ENCODE data around the gene CXCR4.
A peak's percentile ranks its signal among the peaks of the same experiment; 100 is the strongest.

CXCR4 gene

GRCh38 chr2:136131961-136132824 is 14.2 kb upstream of the CXCR4 start:
- peak; percentile 28 to 47 (median 43) for DNase-seq (ENCODE audit: low read depth in 2 of 3, low spot score in 1 of 3)

GRCh38 chr2:136131484-136131960 is 13.6 kb upstream of the CXCR4 start:
- no peak for DNase-seq (ENCODE audit: low read depth in 2 of 3, low spot score in 1 of 3)

GRCh38 chr2:136130511-136130910 is 12.6 kb upstream of the CXCR4 start:
- DNase-seq (ENCODE audit: low read depth in 2 of 3, low spot score in 1 of 3): no peak

- no peak for DNase-seq (ENCODE audit: low read depth in 2 of 3, low spot score in 1 of 3)
Measured at GRCh38 chr2:136130045-136130444, 12.1 kb upstream of the CXCR4 start.

GRCh38 chr2:136129601-136130000 is 11.7 kb upstream of the CXCR4 start:
- no peak for DNase-seq (ENCODE audit: low read depth in 2 of 3, low spot score in 1 of 3)

GRCh38 chr2:136128905-136129304 is 11.0 kb upstream of the CXCR4 start:
- no peak for DNase-seq (ENCODE audit: low read depth in 2 of 3, low spot score in 1 of 3)

- no peak for DNase-seq (ENCODE audit: low read depth in 2 of 3, low spot score in 1 of 3)
Measured at GRCh38 chr2:136128366-136128765, 10.4 kb upstream of the CXCR4 start.

GRCh38 chr2:136127356-136127755 is 9.4 kb upstream of the CXCR4 start:
- no peak for DNase-seq (ENCODE audit: low read depth in 2 of 3, low spot score in 1 of 3)

GRCh38 chr2:136126421-136126926 is 8.5 kb upstream of the CXCR4 start:
- DNase-seq (ENCODE audit: low read depth in 2 of 3, low spot score in 1 of 3): no peak

- no peak for DNase-seq (ENCODE audit: low read depth in 2 of 3, low spot score in 1 of 3)
Measured at GRCh38 chr2:136126021-136126420, 8.1 kb upstream of the CXCR4 start.

- DNase-seq (ENCODE audit: low read depth in 2 of 3, low spot score in 1 of 3): no peak
Measured at GRCh38 chr2:136125236-136125635, 7.3 kb upstream of the CXCR4 start.

- no peak for DNase-seq (ENCODE audit: low read depth in 2 of 3, low spot score in 1 of 3)
Measured at GRCh38 chr2:136124805-136125204, 6.9 kb upstream of the CXCR4 start.

GRCh38 chr2:136122661-136123060 is 4.7 kb upstream of the CXCR4 start:
- DNase-seq (ENCODE audit: low read depth in 2 of 3, low spot score in 1 of 3): no peak

- no peak for DNase-seq (ENCODE audit: low read depth in 2 of 3, low spot score in 1 of 3)
Measured at GRCh38 chr2:136121204-136121910, 3.4 kb upstream of the CXCR4 start.

GRCh38 chr2:136119717-136120675 is 2.0 kb upstream of the CXCR4 start:
- no peak for DNase-seq (ENCODE audit: low read depth in 2 of 3, low spot score in 1 of 3)

GRCh38 chr2:136118819-136119716 is 1.1 kb upstream of the CXCR4 start:
- DNase-seq (ENCODE audit: low read depth in 2 of 3, low spot score in 1 of 3): peak; percentile 36 to 66 (median 65)

GRCh38 chr2:136117391-136117841 is 533 bp downstream of the CXCR4 start:
- peak in 1 of 3 donors; percentile 48 for DNase-seq (ENCODE audit: low read depth in 2 of 3, low spot score in 1 of 3)

GRCh38 chr2:136116813-136117390 is 1.0 kb downstream of the CXCR4 start:
- DNase-seq (ENCODE audit: low read depth in 2 of 3, low spot score in 1 of 3): peak in 1 of 3 donors; percentile 45

- peak in 1 of 3 donors; percentile 36 for DNase-seq (ENCODE audit: low read depth in 2 of 3, low spot score in 1 of 3)
Measured at GRCh38 chr2:136116151-136116812, 1.7 kb downstream of the CXCR4 start.
